CD4-positive, alpha-beta T cell treated with Interferon alpha-2 for 1 hour (primary cell): ENCODE measurements around the gene RSRC1.
A peak's percentile ranks its signal among the peaks of the same experiment; 100 is the strongest.
"Not testable (repeated sequence)": the region's sequence is repeated elsewhere in the genome, so short reads cannot be mapped to it uniquely, and the experiment has no call there.

ENCODE experiments used
- DNase-seq, 2 donors: peaks; one replicate each; pipeline ENCODE4 v3.0.0-alpha.2; 2020 to 2022

Gene RSRC1

GRCh38 chr3:158244274-158244673 lies 134.4 kb downstream of the RSRC1 start:
- DNase-seq: no peak

GRCh38 chr3:158247288-158247687 lies 137.4 kb downstream of the RSRC1 start:
- DNase-seq: no peak

- DNase-seq: no peak
Measured at GRCh38 chr3:158248261-158248660, 138.4 kb downstream of the RSRC1 start.

GRCh38 chr3:158249183-158249582 lies 139.3 kb downstream of the RSRC1 start:
- no peak for DNase-seq

GRCh38 chr3:158258619-158259018 lies 148.7 kb downstream of the RSRC1 start:
- no peak for DNase-seq

- DNase-seq: no peak
Measured at GRCh38 chr3:158260392-158260791, 150.5 kb downstream of the RSRC1 start.

GRCh38 chr3:158261371-158261991 lies 151.6 kb downstream of the RSRC1 start:
- DNase-seq: no peak

- no peak for DNase-seq
Measured at GRCh38 chr3:158264894-158265293, 155.0 kb downstream of the RSRC1 start.

- DNase-seq: no peak
Measured at GRCh38 chr3:158267015-158267414, 157.1 kb downstream of the RSRC1 start.

- DNase-seq: no peak
Measured at GRCh38 chr3:158269942-158270341, 160.1 kb downstream of the RSRC1 start.

- no peak for DNase-seq
Measured at GRCh38 chr3:158272081-158272480, 162.2 kb downstream of the RSRC1 start.

- no peak for DNase-seq
Measured at GRCh38 chr3:158273656-158274055, 163.8 kb downstream of the RSRC1 start.

- no peak for DNase-seq
Measured at GRCh38 chr3:158278187-158278586, 168.3 kb downstream of the RSRC1 start.

- no peak for DNase-seq
Measured at GRCh38 chr3:158279609-158280008, 169.7 kb downstream of the RSRC1 start.

- DNase-seq: no peak
Measured at GRCh38 chr3:158295771-158296170, 185.9 kb downstream of the RSRC1 start.

- DNase-seq: no peak
Measured at GRCh38 chr3:158297940-158298339, 188.1 kb downstream of the RSRC1 start.

GRCh38 chr3:158308236-158308928 lies 198.5 kb downstream of the RSRC1 start:
- DNase-seq: no peak

- DNase-seq: no peak
Measured at GRCh38 chr3:158312560-158313141, 202.8 kb downstream of the RSRC1 start.

GRCh38 chr3:158313338-158313927 lies 203.5 kb downstream of the RSRC1 start:
- DNase-seq: peak in 1 of 2 donors; percentile 11

- no peak for DNase-seq
Measured at GRCh38 chr3:158314426-158315357, 204.8 kb downstream of the RSRC1 start.

GRCh38 chr3:158329696-158330441 lies 220.0 kb downstream of the RSRC1 start:
- DNase-seq: not testable (repeated sequence)

GRCh38 chr3:158330870-158331269 lies 221.0 kb downstream of the RSRC1 start:
- DNase-seq: no peak
